Medulla oblongata (tissue), 1 donor: Measurements from ENCODE around the gene RIC8A.
"Not testable (repeated sequence)": the region's sequence is repeated elsewhere in the genome, so short reads cannot be mapped to it uniquely, and the experiment has no call there.

ENCODE experiments used
- DNase-seq: peaks from one replicate; pipeline ENCODE4 v3.0.0-alpha.2; 2015; ENCODE audit errors: extremely low spot score

RIC8A gene

GRCh38 chr11:207208-207862, at the start of gene RIC8A, which contains the start of gene BET1L:
RIC8A (plus strand) TSS chr11:207708; CDS start chr11:208855, 1,147 bp downstream.
BET1L (minus strand) TSS chr11:207399; CDS start chr11:207321, 78 bp downstream.
- DNase-seq, result peak; percentile 98

DNA sequence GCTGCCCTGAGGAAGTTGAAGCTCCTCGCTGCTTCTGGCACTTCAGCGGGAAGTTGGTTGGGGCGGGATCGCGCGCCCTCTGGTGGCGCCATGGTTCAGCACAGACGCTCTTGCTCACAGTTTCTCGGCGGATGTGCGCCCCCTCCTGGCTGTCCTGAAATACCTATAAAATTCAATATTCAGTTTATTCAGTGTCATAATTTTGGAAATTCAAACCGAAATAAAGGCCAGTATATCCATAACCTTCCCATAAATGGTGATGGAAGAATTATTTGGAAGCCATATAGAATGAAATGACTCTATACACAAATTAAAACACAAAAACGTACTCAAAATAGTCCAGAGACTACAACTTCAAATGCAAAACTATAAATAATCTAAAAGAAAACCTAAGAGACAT, 27.3 kb upstream of the RIC8A start:
- DNase-seq, result not testable (repeated sequence)

GRCh38 chr11:189200-189783, 18.2 kb upstream of the RIC8A start:
- DNase-seq, result not testable (repeated sequence)

- DNase-seq, result not testable (repeated sequence)
These were observed 17.6 kb upstream of the RIC8A start for GRCh38 chr11:189843-190311.

GRCh38 chr11:190546-190945, 17.0 kb upstream of the RIC8A start:
- not testable (repeated sequence) for DNase-seq

DNA sequence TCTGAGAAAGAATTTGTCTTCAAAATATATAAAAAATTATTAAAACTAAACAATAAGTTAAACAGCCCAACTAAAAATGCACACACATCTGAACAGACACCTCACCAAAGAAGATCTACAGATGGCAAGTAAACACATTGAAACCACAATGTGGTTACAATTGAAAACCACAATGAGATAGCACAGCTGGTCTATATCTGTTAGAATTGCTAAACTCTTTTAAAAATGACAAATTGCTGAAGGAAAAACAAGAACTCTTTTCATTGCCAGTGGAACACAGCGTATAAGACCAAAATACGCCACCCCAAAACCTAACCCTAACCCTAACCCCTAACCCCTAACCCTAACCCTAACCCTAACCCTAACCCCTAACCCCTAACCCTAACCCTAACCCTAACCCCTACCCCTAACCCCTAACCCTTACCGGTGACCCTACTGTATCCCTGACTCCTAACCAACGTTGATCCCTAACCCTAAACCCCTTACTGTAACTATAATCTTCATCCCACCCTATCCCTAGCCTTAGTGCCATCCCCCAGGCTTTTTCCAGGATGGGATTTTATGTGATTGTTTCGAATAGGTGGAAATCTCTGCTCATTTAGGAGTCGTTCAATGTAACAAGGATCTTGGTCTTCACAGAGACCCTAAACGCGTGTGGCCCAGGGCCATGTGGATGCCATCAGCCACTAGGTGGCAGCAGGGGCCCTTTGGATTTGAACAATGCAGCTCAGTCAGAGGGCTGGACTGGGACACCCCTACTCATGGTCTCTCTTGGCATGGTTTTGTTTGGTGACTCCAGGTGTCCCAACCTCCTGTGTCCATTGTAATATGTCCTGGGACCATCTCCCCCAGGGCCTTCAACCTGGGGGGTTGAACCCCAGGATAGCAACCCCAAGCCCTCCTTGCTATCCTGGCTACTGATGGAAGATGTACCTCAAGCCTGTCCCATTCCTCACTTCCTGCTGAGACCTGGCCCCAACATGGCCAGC, 15.7 kb upstream of the RIC8A start:
- DNase-seq, result not testable (repeated sequence)

DNA sequence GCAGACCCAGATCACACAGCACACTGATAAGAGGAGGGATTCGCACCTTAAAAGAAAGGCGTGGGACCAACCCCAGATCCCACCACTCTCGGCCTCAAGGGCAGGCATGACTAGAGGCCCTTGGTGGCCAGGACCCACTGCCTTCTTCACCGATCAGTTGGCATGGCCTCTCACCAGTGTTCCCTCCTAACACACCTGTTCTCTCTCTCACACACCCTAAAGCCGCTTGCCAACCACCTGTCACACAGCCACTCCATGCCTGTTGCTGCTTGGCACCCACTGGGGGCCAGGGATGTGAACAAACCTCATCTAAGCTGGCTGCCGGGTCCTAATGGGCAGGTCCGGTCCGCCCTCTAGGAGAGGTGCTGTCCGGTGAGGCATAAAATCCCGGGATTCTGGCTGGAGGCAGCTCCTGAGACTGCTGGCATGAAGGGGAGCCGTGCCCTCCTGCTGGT, 14.8 kb upstream of the RIC8A start, which contains the start of gene SCGB1C1:
SCGB1C1 (plus strand) TSS at position 405 of the 455 bp plus-strand sequence; CDS start at position 427, 22 bp downstream.
- DNase-seq, result not testable (repeated sequence)

- DNase-seq, result not testable (repeated sequence)
These were observed 14.0 kb upstream of the RIC8A start for GRCh38 chr11:193481-193880.

DNA sequence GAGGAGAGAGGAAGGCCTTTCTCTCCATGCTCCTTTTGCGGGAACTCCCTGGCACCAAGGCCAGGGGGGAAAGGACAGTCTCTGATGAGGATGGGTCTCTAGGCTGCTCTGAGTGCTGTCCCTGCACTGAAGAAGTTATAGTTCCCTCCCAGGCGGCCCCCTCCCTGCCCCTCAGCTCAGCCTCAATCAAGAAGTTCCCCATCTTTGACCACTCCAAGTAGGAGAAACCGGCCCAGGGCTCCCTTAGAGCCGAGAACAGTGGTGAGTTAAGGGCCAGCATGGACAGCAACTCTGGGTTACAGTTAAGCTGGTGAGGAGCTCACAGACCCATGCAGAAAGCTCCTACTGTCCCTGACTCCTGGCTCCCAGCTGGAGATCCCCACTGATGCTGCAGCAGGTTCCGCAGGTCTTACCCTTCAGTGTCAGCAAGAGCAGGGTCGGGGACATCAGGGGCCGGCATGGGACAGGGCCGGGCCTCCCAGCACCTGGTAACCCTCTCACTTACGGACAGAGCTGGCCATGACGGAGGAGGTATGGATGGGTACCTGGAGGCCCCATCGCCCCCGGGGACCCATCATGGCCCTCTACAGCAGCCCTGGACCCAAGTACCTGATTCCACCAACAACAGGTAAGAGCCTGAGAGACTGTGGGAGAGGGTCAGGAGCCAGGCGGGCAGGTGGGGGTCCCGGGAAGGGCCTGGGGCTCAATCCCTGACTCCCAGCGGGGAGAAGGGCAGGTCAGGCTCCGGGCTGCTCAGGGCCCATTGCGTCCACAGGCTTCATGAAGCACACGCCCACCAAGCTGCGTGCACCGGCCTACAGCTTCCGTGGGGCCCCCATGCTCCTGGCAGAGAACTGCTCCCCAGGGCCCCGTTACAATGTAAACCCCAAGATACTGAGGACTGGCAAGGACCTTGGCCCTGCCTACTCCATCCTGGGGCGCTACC, 10.4 kb upstream of the RIC8A start:
- no peak for DNase-seq

- no peak for DNase-seq
These were observed 9.7 kb upstream of the RIC8A start for GRCh38 chr11:197741-198235.

- DNase-seq, result no peak
These were observed 9.2 kb upstream of the RIC8A start for GRCh38 chr11:198236-198806.

DNA sequence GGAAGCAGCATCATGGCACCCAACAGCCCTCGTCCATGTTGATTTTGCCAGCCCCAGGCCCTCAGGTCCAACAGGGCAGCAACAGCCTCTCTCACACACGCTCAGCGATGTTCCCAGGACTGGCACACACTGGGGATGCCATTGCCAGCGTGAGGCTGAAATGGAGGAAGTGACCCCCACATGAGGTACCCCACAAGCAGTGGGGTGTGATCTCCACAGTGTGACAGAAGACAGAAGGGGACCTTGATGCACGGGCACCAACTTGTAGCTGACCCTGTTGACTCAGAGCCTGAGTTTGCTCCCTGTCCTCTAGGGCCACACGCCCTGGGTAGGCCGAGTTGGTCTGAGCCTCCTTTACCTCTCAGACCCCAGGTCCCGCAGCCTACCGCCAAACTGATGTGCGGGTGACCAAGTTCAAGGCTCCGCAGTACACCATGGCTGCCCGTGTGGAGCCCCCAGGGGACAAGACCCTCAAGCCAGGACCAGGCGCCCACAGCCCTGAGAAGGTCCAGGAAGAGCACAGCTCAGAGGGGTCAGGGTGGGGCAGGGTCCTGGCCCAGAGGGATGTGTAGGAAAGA, 8.4 kb upstream of the RIC8A start:
- no peak for DNase-seq

DNA sequence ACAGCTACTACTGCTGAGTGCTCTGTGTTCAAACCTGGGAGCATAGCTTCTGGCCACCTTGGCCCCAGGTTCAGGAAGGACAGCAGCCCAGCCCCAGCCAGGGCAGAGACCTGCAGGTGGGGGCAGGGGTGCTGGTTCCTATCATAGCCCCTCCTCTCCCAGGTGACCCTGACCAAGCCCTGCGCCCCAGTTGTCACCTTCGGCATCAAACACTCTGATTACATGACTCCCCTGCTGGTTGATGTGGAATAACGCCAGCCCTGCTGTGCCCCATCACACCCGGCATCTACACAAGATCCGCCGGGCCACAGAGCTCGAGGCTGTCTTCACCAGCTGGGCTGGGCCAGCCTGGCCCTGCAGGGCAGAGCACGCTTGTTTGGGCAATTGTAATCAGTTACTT, 7.7 kb upstream of the RIC8A start:
- no peak for DNase-seq

DNA sequence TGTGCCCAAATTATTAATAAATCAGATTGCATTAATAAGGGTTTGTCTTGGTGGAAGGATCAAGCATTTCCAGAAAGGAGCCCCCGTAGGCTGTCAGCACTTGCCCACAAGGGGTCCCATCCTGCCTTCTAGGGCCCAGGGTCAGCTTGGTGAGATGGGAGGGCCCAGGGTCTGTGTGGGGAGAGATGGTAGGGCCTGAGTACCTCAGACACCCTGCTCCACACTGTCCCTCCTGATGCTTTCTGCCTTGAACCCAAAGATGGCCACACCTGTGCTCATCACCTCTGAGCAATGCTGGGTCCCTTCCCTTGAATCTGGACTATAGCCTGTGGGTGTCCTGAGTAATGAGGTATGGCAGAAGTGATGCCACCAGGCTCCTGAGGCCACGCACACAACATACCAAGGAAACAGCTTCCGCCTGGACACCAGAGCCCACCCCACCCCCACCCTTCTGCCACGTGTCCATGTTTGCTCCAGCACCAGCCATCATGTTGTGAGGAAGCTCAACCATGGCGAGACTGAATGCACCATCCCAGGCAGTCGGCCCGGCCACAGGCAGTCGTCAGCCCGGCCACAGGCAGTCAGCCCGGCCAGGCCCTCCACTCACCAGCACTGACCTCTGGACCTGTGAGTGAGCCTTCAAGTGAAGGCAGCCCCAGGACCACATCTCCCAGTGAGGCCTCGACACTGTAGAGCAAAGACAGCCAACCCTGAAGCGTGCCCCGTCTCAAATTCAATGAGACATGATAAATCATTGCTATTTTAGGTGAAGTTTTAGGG, 7.1 kb upstream of the RIC8A start:
- no peak for DNase-seq

GRCh38 chr11:201966-202365, 5.5 kb upstream of the RIC8A start:
- DNase-seq, result no peak

GRCh38 chr11:202490-202889, 5.0 kb upstream of the RIC8A start:
- no peak for DNase-seq

GRCh38 chr11:203056-203944, 4.2 kb upstream of the RIC8A start:
- no peak for DNase-seq
